NCI-H748 (cell line): ENCODE data around the gene ARAP1.

Experiments used
- DNase-seq: peaks from one replicate; lab custom pipeline; 2025; ENCODE audit not compliant: unreplicated experiment; lab: John Stamatoyannopoulos, UW

The ARAP1 gene

DNA sequence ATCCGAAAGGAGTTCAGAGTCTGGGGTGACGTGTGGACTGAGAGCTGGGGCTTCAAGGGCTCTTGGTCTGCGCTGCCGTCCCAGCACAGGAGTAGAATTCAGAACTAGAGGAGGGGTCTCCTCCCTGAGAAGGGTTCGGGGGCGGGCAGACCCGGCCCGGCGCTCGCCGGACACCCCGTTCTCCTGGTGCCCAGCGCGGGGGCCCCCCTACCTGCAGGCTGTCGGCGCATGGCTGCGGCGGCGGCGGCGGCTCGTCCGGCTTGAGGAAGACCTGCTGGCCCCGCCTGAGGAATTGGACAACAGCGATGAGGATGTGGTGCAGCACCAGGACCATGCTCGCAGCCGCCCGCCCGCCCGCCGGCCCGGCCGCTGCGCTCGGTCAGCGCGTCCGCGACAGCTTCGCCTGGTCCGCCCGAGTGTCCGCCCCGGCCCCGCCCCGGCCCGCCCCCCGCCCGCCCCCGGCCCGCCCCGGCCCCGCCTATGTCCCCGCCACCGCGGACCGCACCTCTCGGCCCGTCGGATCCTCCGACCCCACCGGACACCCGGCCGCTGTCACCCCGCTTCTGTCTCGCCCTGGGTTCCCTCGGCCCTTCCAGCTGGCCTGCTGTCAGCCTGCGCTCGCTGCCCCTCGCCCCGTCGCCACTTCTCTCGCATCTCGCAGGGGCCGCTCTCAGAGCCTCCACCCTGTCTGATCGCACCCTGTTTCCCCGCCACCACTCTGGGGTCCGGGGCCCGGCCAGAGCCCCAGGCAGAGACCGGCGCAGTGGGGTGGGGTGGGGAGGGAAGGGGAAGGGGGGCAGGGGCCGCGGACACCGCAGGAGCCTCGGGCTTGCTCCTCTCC lies 109.9 kb downstream of the ARAP1 start:
- peak; percentile 42 for DNase-seq

DNA sequence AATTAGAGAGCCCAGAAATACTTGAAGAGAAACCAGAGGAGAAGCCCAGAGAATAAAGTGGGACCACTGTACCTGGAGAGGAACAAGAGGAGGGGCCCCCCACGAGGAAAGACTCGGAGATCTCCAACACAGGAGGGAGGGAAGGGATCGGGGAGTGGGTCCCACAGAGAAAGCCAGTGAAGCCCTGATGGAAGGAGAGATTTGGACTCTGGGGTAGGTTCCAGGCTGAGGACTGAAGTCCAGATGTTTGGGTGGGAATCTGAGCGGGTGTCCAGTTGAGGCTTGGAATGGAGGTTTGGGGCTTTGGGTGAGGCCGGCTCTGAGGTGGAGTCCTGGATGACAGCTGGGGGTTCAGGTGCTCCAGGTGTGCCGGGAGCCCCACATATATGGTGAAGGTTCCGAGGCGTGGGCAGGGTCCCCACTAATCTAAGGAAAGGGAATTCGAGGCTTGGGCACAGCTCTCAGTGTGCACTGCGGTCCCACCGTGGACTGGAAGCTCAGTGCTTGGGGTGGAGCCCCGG lies 110.6 kb downstream of the ARAP1 start:
- no peak for DNase-seq

DNA sequence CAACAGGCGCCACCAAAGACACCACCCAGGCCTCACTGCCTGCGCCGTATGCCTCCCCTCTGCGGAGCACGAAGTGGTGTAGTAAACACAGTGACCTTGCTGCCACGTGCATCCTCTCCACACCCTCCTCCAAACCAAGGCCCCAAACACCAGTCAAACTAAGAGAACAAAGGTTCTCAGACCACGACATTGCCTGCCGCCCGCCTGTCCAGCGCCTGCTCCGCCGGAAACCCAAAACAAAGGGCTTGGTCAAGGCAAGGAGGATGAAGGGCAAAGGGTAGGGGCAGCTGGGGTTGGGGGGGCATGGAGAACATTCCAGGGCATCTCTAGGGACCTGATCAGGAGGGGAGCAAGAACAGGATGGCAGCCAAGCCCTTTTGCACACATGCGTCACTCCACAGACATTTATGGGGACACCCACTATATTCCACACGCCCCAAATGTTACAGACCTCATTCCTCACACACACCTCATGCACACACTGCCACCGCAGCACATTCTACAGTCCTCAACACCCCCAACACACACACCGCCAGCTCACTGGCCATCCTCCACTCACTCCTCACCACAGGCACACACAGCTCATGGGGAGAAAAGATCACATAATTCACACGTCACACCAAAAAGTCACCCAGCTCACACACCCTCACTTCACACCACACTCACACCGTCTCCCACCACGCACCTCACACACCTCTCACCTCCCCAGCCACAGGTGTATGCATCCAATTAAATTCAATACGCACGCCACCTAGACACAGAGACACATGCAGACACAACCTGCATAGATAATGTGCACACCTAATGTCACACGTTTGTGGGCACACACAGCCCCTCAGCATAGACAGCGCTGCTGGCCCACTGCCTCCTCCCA lies 112.5 kb downstream of the ARAP1 start:
- DNase-seq: no peak

DNA sequence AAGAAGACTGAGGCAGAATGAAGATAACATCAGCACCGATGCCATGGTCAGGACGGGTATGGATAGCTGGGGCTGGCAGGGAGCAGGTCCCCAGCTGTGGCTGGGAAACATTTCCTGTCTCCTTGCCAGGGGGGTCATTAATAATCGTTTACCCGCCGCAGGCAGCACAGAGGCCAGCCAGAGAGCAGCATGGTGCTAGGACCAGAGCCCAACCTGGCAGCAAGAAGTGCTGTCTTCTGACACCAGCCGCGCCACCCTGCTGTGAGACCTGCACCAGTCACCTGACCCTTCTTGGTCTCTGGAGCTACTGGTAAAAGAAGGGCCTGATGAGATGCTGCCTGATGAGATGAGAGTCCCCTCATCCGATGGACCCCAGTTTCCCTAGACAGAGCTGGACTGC lies 114.3 kb downstream of the ARAP1 start:
- no peak for DNase-seq

DNA sequence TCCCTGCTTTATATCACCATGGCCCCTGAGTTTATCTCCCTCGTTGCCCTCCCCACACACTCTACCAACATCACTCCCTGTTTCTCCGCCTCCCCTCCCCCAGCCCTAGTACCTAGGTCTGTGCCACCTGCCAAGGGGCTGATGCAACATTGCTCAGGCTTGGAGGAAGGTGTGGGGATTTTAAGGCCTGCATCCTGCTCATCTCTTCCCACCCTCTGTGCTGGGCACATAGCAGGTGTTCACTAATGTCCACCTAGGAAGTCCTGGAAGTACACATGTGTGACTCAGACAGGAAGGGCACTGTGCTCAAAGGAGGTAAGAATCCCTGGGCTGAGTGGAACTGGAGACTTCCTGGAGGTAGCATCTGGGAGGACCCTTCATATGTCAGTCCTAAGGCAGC lies 115.0 kb downstream of the ARAP1 start:
- DNase-seq: no peak

DNA sequence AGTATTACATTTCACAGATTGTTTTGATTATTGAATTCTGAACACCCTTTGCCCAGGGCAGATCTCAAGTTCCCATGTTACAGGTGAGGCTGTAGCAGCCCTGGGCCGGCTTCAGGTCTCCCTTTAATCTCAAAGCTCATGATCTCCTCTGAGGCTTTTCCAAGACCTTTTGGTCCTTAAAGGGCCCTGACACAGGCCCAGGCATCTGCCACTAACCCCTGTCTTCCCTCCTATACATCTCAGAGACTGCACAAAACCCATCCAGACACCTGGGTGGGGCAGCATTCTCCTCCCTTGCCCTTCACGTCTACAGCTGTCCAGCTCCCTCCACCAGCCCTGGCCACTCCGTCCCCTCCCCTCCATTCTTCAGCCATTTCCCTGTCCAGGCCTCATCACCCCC lies 115.8 kb downstream of the ARAP1 start:
- DNase-seq: no peak

DNA sequence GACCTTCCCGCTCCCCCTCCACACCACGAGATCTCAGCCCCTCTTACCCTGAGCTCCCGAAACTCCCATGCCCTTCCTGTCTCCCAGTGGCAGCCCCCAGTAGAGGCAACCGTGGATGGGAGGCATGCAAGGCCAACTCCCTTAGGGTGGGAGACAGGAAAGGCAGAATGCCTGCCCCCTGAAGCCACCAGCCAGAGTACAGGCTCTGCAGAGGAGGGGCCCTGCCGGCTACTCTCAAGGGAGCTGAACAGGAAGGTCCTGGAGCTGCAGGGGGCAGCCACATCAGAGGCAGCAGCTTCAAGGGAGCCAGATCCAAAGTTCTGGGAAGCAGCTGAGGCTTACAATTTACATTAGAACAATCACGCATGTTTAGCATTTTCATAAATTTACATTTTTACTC lies 116.3 kb downstream of the ARAP1 start:
- no peak for DNase-seq

DNA sequence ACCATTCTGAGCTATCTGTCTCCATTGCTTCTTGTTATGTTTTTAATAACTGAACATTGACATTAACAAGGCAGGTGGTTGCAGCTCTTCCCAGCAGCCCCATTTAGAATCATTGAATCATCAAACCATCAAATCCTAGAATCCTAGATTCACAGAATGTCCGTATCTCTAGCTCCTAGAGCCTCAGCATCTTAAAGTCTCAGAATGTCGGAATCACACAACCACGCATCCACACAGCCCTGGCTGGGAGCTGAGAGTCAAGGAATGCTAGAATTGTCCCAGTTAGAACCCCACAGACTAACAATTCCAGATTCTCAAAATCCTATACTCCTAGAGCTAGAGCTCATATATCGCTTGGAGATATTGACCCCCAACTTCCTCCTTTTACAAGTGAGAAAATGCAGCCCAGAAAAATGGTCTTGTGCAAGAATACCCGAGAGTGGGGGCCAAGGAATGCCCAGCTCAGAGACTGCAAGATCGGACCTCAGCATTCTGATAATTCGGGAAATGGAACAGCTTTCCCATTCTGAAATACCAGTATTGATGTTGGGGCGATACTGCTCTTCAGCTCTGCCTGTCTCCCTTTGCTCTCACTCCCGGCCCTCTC lies 116.8 kb downstream of the ARAP1 start:
- no peak for DNase-seq
